HK-2 (cell line): ENCODE data around the gene CERS6.

Experiments
- DNase-seq: peaks from one replicate; pipeline ENCODE4 v3.0.0-alpha.2; 2018; ENCODE audit not compliant: unreplicated experiment

Gene CERS6

DNA sequence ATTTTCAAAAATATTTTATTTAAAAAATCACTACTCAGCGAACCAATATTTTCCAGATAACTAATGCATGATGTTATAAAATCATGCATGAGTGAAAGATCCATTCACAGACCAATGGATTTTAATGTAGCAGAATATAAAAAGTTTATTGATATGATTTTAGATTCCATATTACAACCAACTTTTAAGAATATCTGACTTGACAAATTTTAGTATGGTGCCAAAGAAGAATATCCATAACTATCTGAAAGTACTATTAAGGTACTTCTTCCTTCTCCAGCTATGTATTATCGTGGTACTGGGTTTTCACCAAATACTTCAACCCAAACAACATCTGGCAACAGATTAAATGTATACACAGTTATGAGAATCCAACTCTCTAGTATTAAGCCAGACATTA lies 246.5 kb downstream of the CERS6 start:
- no peak for DNase-seq

DNA sequence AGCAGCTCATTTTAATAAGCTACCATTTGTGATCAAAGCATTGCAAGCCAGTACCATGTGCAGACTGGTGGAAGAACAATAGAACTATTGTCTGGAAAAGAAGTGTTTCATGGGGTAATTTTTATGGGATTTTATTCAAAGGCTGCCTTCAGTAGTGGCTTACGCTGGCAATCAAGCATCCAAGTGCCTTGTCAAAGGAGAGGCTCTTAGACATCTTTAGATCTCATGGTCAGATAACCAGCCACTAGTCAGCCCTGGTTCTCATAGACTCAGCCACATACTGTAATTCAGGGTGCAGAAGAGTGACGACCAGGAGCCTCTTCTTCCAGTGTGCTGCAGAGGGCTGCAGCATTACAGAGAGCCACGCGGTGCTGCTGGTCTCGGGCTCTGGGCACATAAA lies 247.9 kb downstream of the CERS6 start:
- DNase-seq = no peak

- DNase-seq = no peak
Observed at GRCh38 chr2:168705534-168706470, 249.7 kb downstream of the CERS6 start.

GRCh38 chr2:168706806-168707205 lies 250.7 kb downstream of the CERS6 start:
- no peak for DNase-seq

DNA sequence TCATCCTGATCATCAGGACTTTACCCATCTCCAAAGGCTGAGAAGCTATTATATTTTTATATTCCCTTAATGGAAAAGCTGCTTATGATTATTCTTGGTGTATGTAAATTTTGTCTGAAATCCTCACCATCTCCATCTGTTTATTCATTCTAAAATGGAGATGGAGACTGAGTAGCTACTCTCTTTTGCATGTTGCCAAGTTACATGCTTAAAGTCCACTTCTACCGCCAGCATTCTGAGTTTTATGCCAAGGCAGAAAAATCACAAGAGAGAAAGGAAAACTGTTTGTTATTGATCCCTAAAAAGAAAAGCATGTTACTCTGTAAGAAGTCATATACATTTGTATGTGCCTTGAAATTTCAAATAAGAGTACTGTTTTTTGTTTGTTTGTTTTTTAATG lies 252.0 kb downstream of the CERS6 start:
- DNase-seq = no peak

GRCh38 chr2:168710754-168711467 lies 254.8 kb downstream of the CERS6 start:
- no peak for DNase-seq

- no peak for DNase-seq
Observed at GRCh38 chr2:168712053-168712452, 256.0 kb downstream of the CERS6 start.

- DNase-seq = no peak
Observed at GRCh38 chr2:168713325-168713724, 257.3 kb downstream of the CERS6 start.

DNA sequence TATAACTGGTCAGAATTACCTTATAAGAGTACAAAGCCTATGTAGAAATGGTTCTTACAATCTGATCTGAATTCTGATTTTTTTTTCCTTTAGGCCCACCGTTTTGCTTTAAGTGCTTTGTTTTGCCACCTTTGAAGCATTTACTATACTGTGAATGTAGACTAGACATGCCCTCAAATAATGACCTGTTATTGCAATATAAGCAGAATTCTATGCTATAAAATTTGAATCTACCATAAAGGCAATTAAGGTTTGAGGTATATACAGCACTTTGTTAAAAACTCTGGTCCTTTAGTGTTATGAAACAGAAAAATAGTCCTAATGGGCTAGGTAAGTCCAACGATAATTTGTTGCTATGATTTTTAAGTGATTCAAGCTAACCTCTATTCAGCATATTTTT lies 259.8 kb downstream of the CERS6 start:
- DNase-seq = no peak

GRCh38 chr2:168716839-168717238 lies 260.8 kb downstream of the CERS6 start:
- no peak for DNase-seq

GRCh38 chr2:168717790-168718502 lies 261.9 kb downstream of the CERS6 start:
- no peak for DNase-seq

- no peak for DNase-seq
Observed at GRCh38 chr2:168718622-168719021, 262.6 kb downstream of the CERS6 start.

GRCh38 chr2:168719446-168719845 lies 263.4 kb downstream of the CERS6 start:
- DNase-seq = no peak

DNA sequence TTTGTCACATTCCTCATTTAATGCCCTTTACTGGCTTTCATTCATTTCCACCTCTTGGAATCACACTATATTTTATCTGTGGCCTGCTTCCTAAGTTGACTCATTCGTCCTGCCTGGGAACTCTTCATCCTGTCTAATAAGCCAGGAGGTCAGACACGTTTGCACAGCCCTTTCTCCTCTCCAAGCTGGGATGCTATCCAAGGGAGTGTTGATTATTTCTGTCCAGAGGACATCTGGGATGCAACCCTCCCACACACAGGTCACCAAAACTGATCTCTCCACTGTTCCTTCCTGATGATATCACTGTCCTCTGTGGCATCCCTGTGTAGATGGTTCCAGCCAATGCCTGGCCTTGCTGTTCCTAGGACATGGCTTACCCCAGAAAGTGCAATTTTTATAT lies 266.5 kb downstream of the CERS6 start:
- DNase-seq = no peak

DNA sequence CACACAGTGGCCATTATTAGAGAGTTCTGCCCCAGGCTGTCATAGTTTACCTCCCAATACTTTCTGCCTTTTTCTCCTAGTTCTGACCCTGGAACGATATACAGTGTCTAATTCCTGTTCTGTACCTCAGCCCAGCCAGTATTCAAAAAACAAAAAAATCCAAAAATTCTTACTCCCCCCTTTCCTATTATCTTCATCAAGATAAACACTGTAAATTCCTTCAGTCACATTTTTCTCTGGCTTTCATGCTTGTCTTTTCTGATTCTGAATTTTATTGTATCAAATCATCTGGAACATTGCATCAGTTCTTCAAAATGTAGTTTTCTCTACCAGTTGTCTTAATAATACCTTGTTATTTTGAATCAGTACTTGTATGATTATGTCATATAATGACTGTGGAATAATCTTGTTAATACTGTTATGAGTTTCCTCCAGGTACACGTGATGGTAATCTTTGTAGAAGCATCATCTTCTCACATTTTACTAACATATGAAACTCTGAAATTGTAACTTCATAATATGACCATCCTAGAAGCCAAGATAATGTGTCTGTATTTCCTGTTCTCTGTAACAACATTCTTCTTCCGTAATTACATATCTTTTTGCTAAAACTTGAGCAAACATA lies 267.3 kb downstream of the CERS6 start:
- no peak for DNase-seq

DNA sequence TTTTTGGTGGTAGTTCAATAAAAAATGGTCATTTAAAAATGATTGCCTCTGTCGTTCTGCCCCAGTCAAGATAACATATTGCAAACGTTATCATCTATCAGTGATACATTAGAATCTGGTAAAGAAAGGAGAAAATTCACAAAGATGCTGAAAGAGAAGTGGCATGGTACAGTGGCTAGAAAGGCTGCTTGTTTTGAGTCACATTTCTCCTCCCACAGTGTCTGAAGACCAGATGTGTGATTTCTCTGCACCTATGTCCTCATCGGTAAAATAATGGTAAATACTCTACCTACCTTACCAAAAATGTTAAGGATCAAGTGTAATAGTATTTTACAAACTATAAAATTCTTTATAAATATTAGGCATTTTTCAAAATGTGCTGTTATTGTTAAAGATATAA lies 270.3 kb downstream of the CERS6 start:
- no peak for DNase-seq

DNA sequence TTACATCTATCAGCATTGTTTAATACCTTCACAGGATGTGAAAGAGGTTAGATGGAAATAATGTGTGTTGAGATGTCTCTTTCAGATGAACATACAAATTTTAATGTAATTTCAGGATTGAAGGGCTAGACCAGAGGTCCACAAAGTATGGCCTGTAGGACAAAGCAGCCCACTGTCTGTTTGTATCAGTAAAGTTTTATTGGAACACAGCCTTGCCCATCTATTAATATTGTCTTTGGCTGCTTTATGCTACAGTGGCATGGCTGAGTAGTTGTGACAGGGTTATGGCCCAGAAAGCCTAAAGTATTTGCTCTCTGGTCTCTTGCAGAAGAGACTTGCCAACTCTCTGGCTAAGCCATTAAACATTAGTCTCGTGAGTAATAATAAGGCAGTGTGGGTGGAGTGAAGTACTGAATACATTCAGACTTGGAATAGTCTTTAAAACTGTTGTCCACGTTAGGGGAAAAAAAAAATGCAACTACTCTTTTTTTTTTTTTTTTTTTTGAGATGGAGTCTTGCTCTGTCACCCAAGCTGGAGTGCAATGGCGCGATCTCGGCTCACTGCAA lies 271.9 kb downstream of the CERS6 start:
- no peak for DNase-seq

- DNase-seq = no peak
Observed at GRCh38 chr2:168729455-168729854, 273.4 kb downstream of the CERS6 start.

DNA sequence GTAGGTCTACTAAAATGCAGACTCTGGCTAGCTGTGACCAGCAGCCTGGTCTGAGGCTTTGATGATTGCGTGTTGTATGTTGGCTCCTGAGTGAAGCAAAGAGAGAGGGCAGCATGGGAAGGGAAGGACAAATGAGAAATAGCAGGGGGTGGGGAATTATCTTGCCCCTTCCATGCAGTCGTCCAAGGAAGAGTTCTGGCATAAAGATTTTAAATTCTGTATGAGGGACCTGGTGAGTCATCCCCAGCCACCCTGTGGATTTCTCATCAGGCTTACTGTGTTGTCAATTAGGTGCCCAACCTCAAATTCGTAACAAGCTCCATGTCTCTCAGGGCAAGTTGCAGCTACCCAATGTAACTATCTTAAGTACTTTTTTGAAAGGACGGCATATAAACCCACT lies 274.3 kb downstream of the CERS6 start:
- no peak for DNase-seq

DNA sequence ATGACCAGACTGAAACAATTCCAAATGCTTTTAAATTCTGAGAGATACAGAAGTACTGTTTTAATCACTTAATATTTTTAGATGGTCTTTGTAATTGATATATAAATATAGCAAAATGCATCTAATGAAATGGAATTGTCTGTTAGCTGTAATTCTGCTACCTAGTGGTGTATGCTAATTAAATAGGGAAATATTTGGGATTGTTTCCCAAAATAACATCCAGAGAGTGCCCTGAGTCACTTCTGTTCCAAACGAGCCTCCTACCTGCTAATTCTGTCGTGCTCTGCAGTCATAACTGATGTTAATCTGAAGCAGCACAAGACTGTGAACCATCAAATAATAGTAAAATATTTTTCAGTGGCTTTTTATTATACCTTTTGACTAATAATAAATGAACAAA lies 274.9 kb downstream of the CERS6 start:
- DNase-seq = no peak

DNA sequence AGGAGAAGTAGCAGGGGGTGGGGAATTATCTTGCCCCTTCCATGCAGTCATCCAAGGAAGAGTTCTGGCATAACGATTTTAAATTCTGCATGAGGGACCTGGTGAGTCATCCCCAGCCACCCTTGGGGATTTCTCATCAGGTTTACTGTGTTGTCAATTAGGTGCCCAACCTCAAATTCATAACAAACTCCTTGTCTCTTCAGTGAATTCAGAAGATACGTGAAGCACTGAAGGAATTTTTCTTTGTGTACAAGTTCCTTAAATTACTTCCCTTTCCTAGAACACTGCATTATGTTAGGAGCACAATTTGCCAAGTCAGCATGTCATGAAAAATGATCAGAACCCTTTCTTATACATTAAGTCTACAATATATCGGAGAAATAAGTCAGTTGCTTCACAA lies 275.5 kb downstream of the CERS6 start:
- DNase-seq = no peak

DNA sequence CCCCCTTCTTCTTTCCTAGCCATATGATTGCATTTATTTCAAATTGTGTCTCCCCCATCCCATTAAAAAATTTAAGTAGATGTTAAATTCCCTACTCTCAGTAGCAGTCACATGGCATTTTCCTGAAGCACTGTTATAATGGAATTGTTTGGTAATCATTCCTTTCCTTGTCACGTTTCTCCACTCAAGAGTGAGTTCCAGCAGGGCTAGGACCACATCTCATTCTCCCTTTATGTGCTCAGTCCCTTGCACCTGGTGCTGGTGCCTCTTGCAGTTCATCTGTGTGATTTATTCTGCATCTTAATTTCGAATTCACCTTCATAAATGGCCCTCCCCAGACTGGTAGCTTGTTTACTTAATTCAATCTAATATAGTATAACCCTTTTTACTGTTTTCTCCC lies 276.0 kb downstream of the CERS6 start:
- no peak for DNase-seq
